Measurements from ENCODE around the gene LRRC49. TPM values are rescaled to one million over a fixed set of nuclear protein-coding genes. Genes with fewer than 3 reads are reported as not detected.

Gene LRRC49
- total and polyA plus RNA-seq, 2 of the 13 experiments (the other 11 are each of a cell fraction or from before 2014, with no cell fraction given) = 0.57 to 1.00 TPM

DNA sequence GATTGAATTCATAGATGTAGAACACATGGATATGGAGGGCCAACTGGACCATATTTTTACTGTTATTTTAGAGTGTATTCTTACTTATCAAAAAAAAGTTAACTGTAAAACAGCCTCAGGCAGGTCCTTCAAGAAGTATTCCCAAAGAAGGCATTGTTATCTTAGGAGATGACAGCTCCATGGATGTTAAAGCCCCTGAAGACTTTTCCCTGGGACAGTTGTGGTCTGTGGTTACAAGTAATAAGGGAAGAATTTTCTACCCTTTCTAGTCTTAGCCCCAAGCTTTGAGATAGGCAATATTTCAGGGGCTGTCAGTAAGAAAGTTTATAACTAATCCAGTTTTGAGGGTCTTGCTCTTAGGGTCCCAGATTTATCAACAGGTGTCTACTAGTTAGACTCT is 62.5 kb downstream of the LRRC49 start (continued):
- TF ChIP-seq, protein P1, sequence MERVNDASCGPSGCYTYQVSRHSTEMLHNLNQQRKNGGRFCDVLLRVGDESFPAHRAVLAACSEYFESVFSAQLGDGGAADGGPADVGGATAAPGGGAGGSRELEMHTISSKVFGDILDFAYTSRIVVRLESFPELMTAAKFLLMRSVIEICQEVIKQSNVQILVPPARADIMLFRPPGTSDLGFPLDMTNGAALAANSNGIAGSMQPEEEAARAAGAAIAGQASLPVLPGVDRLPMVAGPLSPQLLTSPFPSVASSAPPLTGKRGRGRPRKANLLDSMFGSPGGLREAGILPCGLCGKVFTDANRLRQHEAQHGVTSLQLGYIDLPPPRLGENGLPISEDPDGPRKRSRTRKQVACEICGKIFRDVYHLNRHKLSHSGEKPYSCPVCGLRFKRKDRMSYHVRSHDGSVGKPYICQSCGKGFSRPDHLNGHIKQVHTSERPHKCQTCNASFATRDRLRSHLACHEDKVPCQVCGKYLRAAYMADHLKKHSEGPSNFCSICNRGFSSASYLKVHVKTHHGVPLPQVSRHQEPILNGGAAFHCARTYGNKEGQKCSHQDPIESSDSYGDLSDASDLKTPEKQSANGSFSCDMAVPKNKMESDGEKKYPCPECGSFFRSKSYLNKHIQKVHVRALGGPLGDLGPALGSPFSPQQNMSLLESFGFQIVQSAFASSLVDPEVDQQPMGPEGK (CRISPR knock-in tag; IDR thresholded peaks at IDR 0.05) = no peak

DNA sequence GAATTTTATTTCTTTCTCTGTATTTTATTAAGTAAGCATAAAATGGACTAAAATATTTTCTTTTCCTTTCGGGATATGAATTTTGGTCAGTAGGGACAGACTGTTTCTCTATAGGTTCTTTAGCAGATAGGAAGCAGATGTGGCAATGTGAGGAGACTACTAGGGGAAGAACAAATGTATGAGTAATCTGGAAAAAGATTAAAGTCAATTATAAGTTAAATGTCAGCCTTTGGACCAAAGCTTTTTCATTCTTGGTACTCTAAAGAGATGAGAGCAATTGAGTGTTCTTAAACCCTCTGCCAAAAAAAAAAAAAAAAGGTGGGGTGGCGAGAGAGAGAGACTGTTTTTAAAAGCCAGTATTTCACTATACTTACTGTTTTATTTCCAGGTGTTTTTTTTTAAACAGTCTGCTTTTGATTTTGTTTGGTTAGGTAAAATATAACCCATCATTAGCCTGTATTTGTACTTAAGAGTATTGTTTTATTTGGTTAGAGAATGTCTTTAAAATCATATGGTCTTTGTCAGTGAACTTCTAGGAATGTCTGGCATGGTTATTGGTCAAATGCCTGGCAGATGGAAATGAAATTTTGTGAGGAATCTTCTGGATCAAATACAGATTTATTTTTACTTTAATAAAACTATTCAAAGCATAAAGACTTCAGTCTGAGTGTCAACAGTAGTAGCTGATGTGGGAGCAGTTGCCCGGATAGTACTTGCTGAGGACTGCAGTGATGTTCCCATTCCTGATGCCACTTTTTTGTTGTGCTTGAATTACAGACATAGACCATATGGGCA is 63.8 kb downstream of the LRRC49 start:
- POLR2A ChIA-PET = no interaction called here
- no peak for DNase-seq (ENCODE audit: low spot score)
- CTCF ChIA-PET (ENCODE audit: low intra/inter-chr PET ratio, low total read pairs) = no interaction called here
- Histone ChIP-seq H3K36me3 (replicated peaks in 1 of 2; ENCODE audit: control insufficient read depth in 1 of 2, insufficient read depth in 2 of 2, low read length in 2 of 2) (no peaks in the 10 kb centered on the region), H3K27me3 (ENCODE audit: control insufficient read depth in 1 of 2, insufficient read depth in 2 of 2, low read length in 2 of 2) (no peaks in the 10 kb centered on the region), H3K4me3 (replicated peaks in 1 of 3; ENCODE audit: insufficient read depth in 1 of 3, low read depth in 2 of 3, low read length in 3 of 3) (no peak overlapping the region), H3K9ac (ENCODE audit: insufficient read depth, low read depth, low read length) (no peak overlapping the region), H4K20me1 (ENCODE audit: insufficient read depth, low read length) (no peaks in the 10 kb centered on the region), H3K4me1 (ENCODE audit: insufficient read depth, low read length) (no peaks in the 10 kb centered on the region), H3K4me2 (ENCODE audit: low read depth, low read length) (no peak overlapping the region), H3K9me3 (ENCODE audit: low read length) (no peaks in the 10 kb centered on the region), H3K27ac (ENCODE audit: extremely low read length, insufficient read depth, low read length) (no peak overlapping the region), H3K79me2 (ENCODE audit: insufficient read depth, low read length) (no peaks in the 10 kb centered on the region), H2AFZ (ENCODE audit: low read length) (no peak overlapping the region)
- FAIRE-seq = no peak
- in situ Hi-C loops (cut with HindIII; ENCODE audit: extremely low pct_ligation_motif_present, low pct_unique_long_range_greater_than_20kb) = no loop called here
- ATAC-seq = no peak
- BruUV-seq (replicated peaks) = no TSS peak
- intact Hi-C loops (cut with micrococcal nuclease; ENCODE audit: unreplicated experiment) = no loop called here
- under 1% methylated on average over 3 of the region's 3 CpGs for WGBS (ENCODE audit: low lambda C conversion rate)
- no peak for TF ChIP-seq SMC3 (IDR thresholded peaks at IDR 0.05; ENCODE audit: low read length)
- TF ChIP-seq MTERF4 (CRISPR knock-in tag; IDR thresholded peaks at IDR 0.05) = no peak
- TF ChIP-seq, protein P2, sequence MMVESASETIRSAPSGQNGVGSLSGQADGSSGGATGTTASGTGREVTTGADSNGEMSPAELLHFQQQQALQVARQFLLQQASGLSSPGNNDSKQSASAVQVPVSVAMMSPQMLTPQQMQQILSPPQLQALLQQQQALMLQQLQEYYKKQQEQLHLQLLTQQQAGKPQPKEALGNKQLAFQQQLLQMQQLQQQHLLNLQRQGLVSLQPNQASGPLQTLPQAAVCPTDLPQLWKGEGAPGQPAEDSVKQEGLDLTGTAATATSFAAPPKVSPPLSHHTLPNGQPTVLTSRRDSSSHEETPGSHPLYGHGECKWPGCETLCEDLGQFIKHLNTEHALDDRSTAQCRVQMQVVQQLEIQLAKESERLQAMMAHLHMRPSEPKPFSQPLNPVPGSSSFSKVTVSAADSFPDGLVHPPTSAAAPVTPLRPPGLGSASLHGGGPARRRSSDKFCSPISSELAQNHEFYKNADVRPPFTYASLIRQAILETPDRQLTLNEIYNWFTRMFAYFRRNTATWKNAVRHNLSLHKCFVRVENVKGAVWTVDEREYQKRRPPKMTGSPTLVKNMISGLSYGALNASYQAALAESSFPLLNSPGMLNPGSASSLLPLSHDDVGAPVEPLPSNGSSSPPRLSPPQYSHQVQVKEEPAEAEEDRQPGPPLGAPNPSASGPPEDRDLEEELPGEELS (CRISPR knock-in tag; IDR thresholded peaks at IDR 0.05) = no peak
- no peak for TF ChIP-seq THRA (CRISPR knock-in tag; IDR thresholded peaks at IDR 0.05; ENCODE audit: borderline replicate concordance)
- TF ChIP-seq TBL1XR1 (IDR thresholded peaks at IDR 0.05; ENCODE audit: borderline replicate concordance, low read length, partially characterized antibody) = no peak
- no peak for TF ChIP-seq EED (CRISPR knock-in tag; IDR thresholded peaks at IDR 0.05)
- no peak for TF ChIP-seq SNAPC4 (CRISPR knock-in tag; IDR thresholded peaks at IDR 0.05)

Measured in HepG2 (cell line).